Astrocyte of the cerebellum (primary cell): ENCODE measurements around the gene MAML3.

Experiments used
- DNase-seq: peaks from one replicate; pipeline ENCODE4 v3.0.0-alpha.2; 2011; ENCODE audit warnings: low read depth
- H3K4me3 ChIP-seq: 2 replicates; pipeline ENCODE4 v1.5.1; 2011; ENCODE audit warnings: mild to moderate bottlenecking, low read depth, low read length, moderate library complexity
- in situ Hi-C: cut with HindIII; loops from 2 replicates; pipeline ENCODE4 v1.10.0; 2017; ENCODE audit warnings: low sequenced_read_pairs
- TF ChIP-seq, protein P1 (sequence below): IDR thresholded peaks from 2 replicates; pipeline ENCODE4 v1.5.1; 2012; ENCODE audit warnings: low read length, low read depth, moderate library complexity, mild to moderate bottlenecking; ENCODE audit errors: missing control alignments

Gene MAML3

GRCh38 chr4:139933541-139933940, 220.4 kb downstream of the MAML3 start:
- in situ Hi-C loops: no loop called here
- no peak for DNase-seq
- no peak overlapping the region for H3K4me3 ChIP-seq
- TF ChIP-seq, protein P1, sequence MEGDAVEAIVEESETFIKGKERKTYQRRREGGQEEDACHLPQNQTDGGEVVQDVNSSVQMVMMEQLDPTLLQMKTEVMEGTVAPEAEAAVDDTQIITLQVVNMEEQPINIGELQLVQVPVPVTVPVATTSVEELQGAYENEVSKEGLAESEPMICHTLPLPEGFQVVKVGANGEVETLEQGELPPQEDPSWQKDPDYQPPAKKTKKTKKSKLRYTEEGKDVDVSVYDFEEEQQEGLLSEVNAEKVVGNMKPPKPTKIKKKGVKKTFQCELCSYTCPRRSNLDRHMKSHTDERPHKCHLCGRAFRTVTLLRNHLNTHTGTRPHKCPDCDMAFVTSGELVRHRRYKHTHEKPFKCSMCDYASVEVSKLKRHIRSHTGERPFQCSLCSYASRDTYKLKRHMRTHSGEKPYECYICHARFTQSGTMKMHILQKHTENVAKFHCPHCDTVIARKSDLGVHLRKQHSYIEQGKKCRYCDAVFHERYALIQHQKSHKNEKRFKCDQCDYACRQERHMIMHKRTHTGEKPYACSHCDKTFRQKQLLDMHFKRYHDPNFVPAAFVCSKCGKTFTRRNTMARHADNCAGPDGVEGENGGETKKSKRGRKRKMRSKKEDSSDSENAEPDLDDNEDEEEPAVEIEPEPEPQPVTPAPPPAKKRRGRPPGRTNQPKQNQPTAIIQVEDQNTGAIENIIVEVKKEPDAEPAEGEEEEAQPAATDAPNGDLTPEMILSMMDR: no peak

- TF ChIP-seq, protein P1: no peak
- in situ Hi-C loops: no loop called here
- no peak overlapping the region for H3K4me3 ChIP-seq
- DNase-seq: no peak
These were observed 220.9 kb downstream of the MAML3 start for GRCh38 chr4:139933104-139933503.

DNA sequence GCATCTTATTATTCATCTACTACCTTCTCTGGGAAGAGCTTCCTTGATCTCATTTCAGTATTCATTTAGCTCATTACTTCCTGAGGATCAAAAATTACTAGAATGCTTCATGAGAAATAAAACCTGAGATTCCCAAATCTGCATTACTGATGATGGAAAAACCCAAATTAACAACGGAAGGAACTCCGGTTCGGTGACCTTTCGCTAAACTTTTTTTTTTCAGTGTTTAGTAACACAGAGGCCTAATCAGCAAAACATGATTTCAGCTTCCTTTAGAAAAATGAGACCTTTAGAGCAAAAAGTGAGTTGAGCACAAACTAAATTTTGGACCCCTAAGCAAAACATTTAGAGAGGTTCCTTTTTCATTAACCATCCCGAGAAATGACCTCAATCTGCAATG, 229.2 kb downstream of the MAML3 start:
- H3K4me3 ChIP-seq: no peak overlapping the region
- DNase-seq: no peak
- in situ Hi-C loops: no loop called here
- TF ChIP-seq, protein P1: no peak

DNA sequence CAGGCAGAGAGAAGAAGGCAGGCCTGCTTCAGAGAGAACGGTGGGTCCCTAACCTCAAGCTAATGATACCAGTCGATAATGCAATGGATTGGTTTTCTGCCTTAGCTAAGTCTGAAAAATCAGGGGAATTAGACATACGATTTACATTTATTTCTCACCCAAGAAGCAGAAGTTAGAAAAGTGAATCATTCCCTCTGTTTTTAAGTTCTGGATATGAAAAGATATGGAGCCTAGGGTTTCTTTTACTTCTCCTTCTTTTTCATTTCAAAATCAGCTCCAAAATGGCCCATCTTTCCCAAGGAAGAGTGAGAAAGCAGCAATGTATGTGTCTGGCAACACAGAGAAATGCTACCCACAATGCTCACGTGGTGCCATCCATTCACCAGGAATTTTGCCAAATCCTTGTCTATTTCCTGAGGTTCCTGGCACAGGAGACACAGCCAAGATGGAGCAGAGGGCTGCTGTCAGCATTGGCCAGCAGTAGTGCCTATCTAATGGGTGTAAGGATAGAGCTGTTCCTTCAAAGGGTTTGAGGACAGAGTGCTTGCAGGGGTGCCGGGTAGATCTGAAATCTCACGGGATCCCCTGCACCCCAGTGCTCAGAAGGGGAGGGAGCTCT, 231.5 kb downstream of the MAML3 start:
- TF ChIP-seq, protein P1: no peak
- DNase-seq: peak; percentile 32
- no peak overlapping the region for H3K4me3 ChIP-seq
- in situ Hi-C loops: no loop called here

DNA sequence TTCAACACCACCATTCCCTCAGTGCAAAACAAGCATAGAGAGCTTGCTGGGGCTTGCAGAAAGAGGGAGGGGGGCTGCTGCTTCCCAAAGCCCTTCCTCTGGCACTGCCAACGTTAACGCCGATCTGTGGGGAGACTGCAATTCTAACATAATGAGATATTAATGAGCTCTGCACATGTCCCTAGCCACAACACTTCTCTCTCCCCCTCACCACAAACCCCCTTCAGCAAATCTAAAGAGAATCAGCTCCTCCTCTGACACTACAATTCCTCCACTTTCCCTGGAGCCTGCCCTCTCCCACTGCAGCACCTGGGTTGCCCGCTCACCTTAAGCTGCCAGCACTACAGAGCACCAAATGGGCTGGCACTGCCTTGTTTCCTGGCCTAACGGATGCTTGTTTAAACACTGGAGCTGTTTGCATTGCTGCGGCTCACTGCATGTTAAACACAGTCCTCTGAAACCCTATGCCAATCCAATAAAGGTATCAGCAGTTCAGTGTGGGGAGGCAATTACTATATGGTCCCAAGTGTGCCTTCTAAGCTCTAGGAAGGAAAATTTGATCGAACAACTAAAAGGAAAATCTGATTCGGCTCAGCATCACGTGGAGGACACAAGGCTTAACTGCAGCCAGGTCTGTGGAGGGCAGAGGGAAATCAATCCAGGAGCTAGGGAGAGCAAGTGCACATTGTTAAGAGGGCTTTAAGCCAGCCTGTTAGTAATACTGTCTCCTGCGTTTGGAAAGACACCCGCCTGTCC, 232.4 kb downstream of the MAML3 start:
- in situ Hi-C loops: no loop called here
- H3K4me3 ChIP-seq: no peak overlapping the region
- DNase-seq: no peak
- TF ChIP-seq, protein P1: no peak

DNA sequence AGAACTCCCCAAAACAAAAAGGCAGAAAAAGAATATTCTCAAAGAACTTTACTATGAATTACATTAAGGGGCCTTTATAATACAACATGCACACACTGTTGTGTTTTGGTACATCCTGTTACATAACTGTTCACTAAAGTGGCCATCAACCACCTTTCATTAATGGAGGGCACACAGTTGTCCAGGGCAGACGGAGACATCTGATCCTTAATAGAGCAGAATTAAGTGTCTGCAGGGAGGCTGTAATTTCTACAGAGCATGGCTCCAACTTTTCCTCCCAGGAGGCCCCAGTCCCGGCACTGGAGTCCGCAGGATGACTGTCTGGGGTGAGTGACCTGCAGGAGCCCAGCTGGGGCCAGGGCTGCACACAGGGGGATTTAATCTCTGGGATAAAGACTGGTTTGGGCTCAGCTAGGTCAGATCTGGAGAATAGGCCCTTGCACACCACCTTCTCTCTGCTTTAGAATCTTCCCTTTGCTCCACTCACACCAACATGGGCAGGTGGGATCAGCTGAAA, 233.4 kb downstream of the MAML3 start:
- TF ChIP-seq, protein P1: no peak
- DNase-seq: no peak
- no peak overlapping the region for H3K4me3 ChIP-seq
- in situ Hi-C loops: no loop called here
